CD14-positive monocyte (primary cell): ENCODE data around the gene TRHDE. TPM values are rescaled to one million over a fixed set of nuclear protein-coding genes. Genes with fewer than 3 reads are reported as not detected.

ENCODE experiments used
- DNase-seq, 3 donors: peaks; one replicate each; pipeline ENCODE4 v3.0.0-alpha.2; 2011 to 2022
- H2AFZ ChIP-seq: 2 replicates; pipeline ENCODE4 v1.6.0; 2012; ENCODE audit warnings: mild to moderate bottlenecking, low read depth, low read length, inconsistent platforms; ENCODE audit not compliant: insufficient read depth, poor library complexity, severe bottlenecking
- H3K27ac ChIP-seq, 2 donors: 1 replicate in 1 of 2; 2 replicates in 1 of 2; pipeline ENCODE4 v1.5.1; 2012 to 2013; ENCODE audit warnings: low read length in 2 of 2, control low read depth in 1 of 2, inconsistent platforms in 1 of 2, low read depth in 1 of 2, mild to moderate bottlenecking in 1 of 2
- H3K27me3 ChIP-seq, 2 donors: one replicate each; pipeline versions ENCODE4 v1.6.0 to v1.6.1; 2011 to 2013; ENCODE audit warnings: low read length in 2 of 2; ENCODE audit not compliant: control insufficient read depth in 2 of 2, insufficient read depth in 2 of 2
- H3K36me3 ChIP-seq, 2 donors: replicated peaks in 1 of 2; 1 replicate in 1 of 2; 2 replicates in 1 of 2; pipeline versions ENCODE4 v1.5.1 to v1.6.1; 2012 to 2013; ENCODE audit warnings: low read length in 2 of 2, control low read depth in 1 of 2, inconsistent platforms in 1 of 2, mild to moderate bottlenecking in 1 of 2; ENCODE audit not compliant: insufficient read depth in 2 of 2, control insufficient read depth in 1 of 2
- H3K4me1 ChIP-seq, 2 donors: 1 replicate in 1 of 2; 2 replicates in 1 of 2; pipeline versions ENCODE4 v1.5.1 to v1.6.1; 2012 to 2013; ENCODE audit warnings: low read length in 2 of 2, control low read depth in 1 of 2, inconsistent platforms in 1 of 2, mild to moderate bottlenecking in 1 of 2, moderate library complexity in 1 of 2; ENCODE audit not compliant: insufficient read depth in 2 of 2, control insufficient read depth in 1 of 2
- H3K4me2 ChIP-seq: replicated peaks from 2 replicates; pipeline ENCODE3; 2012; ENCODE audit warnings: low read length, moderate library complexity, mild to moderate bottlenecking; ENCODE audit not compliant: poor library complexity, severe bottlenecking; ENCODE audit errors: extremely low read depth
- H3K4me3 ChIP-seq, 3 experiments: fragments of 200-600 bp in 1 of 3; sonication (generic) in 1 of 3; replicated peaks in 1 of 3; 1 replicate in 2 of 3; 2 replicates in 1 of 3; pipeline ENCODE4 v1.5.1; 2011 to 2013; ENCODE audit warnings: low read length in 3 of 3, mild to moderate bottlenecking in 3 of 3, control low read depth in 2 of 3, low read depth in 2 of 3, inconsistent platforms in 1 of 3, moderate library complexity in 1 of 3
- H3K79me2 ChIP-seq: 2 replicates; pipeline ENCODE4 v1.6.0; 2012; ENCODE audit warnings: mild to moderate bottlenecking, control low read depth, inconsistent platforms, low read length, moderate library complexity; ENCODE audit not compliant: insufficient read depth
- H3K9ac ChIP-seq: 2 replicates; pipeline ENCODE4 v1.6.0; 2017; ENCODE audit warnings: low read length, mild to moderate bottlenecking; ENCODE audit not compliant: insufficient read depth, poor library complexity, severe bottlenecking
- H3K9me3 ChIP-seq, 2 donors: replicated peaks in 1 of 2; 1 replicate in 1 of 2; 2 replicates in 1 of 2; pipeline versions ENCODE4 v1.5.1 to v1.6.1; 2012 to 2013; ENCODE audit warnings: low read length in 2 of 2, control low read depth in 1 of 2; ENCODE audit not compliant: control insufficient read depth in 1 of 2, insufficient read depth in 1 of 2
- H4K20me1 ChIP-seq: 2 replicates; pipeline ENCODE4 v1.6.0; 2012; ENCODE audit warnings: mild to moderate bottlenecking, low read length, control low read depth, moderate library complexity; ENCODE audit not compliant: insufficient read depth
- H3K27ac Mint-ChIP-seq, 7 donors: one replicate each; pipeline ENCODE4 v1.8.0; 2020; ENCODE audit warnings: mild to moderate bottlenecking in 7 of 7, mixed read lengths in 7 of 7, moderate library complexity in 6 of 7, inconsistent platforms in 2 of 7
- H3K27me3 Mint-ChIP-seq, 3 donors: one replicate each; pipeline ENCODE4 v1.8.0; 2021 to 2022; ENCODE audit warnings: low read depth in 3 of 3, mild to moderate bottlenecking in 3 of 3, mixed read lengths in 3 of 3, moderate library complexity in 3 of 3, inconsistent platforms in 1 of 3
- H3K36me3 Mint-ChIP-seq, 2 donors: one replicate each; pipeline ENCODE4 v1.8.0; 2020; ENCODE audit warnings: mixed read lengths in 2 of 2, inconsistent platforms in 1 of 2, mild to moderate bottlenecking in 1 of 2
- H3K4me1 Mint-ChIP-seq: one replicate; pipeline ENCODE4 v1.8.0; 2020; ENCODE audit warnings: mild to moderate bottlenecking, mixed read lengths
- H3K4me3 Mint-ChIP-seq, 2 donors: one replicate each; pipeline ENCODE4 v1.8.0; 2020; ENCODE audit warnings: mild to moderate bottlenecking in 2 of 2, mixed read lengths in 2 of 2, moderate library complexity in 1 of 2
- H3K9me3 Mint-ChIP-seq, 7 donors: one replicate each; pipeline ENCODE4 v1.8.0; 2020 to 2022; ENCODE audit warnings: mixed read lengths in 7 of 7, mild to moderate bottlenecking in 6 of 7, moderate library complexity in 6 of 7, inconsistent platforms in 2 of 7
- WGBS: methylation state at CpG from one replicate; pipeline ENCODE4 v1.1.5; 2013; ENCODE audit warnings: missing lambda C conversion rate; ENCODE audit not compliant: insufficient coverage; 5-methylcytosine and 5-hydroxymethylcytosine counted together
- intact Hi-C, 2 donors: fragments of 100-400 bp; cut with micrococcal nuclease; formaldehyde crosslinking; loops; one replicate each; pipeline versions ENCODE4 v1.15.0 to v1.15.1; 2023
- polyA minus RNA-seq: library from RNA; depleted of rRNA, polyadenylated mRNA; stranded (reverse); fragments of >200 nt; gene quantifications from 2 replicates; pipeline ENCODE4 v1.2.3, GENCODE V29; 2012
- polyA plus RNA-seq, 3 donors: library from polyadenylated mRNA; depleted of rRNA in 1 of 3; unstranded in 2 of 3; stranded (reverse) in 1 of 3; fragments of 300-500 nt in 2 of 3; fragments of >200 nt in 1 of 3; fragmentation: Illumina TruSeq in 2 of 3; gene quantifications; 1 replicate in 2 of 3; 2 replicates in 1 of 3; pipeline ENCODE4 v1.2.3, GENCODE V29; 2012 to 2021
- total RNA-seq, 12 experiments: library from RNA in 1 of 12; stranded (reverse) in 1 of 12; fragments of 120-200 nt in 1 of 12; gene quantifications; one replicate each; pipeline ENCODE4 v1.2.4 and lab custom pipeline; 2013 to 2026; ENCODE audit warnings: mixed read lengths in 6 of 12, inconsistent platforms in 1 of 12
- TF ChIP-seq, protein P1 (sequence below): fragments of 200-600 bp; IDR thresholded peaks from one replicate; pipeline ENCODE4 v1.8.0; 2022; ENCODE audit warnings: antibody characterized with exemption, mild to moderate bottlenecking

TRHDE gene, protein sequence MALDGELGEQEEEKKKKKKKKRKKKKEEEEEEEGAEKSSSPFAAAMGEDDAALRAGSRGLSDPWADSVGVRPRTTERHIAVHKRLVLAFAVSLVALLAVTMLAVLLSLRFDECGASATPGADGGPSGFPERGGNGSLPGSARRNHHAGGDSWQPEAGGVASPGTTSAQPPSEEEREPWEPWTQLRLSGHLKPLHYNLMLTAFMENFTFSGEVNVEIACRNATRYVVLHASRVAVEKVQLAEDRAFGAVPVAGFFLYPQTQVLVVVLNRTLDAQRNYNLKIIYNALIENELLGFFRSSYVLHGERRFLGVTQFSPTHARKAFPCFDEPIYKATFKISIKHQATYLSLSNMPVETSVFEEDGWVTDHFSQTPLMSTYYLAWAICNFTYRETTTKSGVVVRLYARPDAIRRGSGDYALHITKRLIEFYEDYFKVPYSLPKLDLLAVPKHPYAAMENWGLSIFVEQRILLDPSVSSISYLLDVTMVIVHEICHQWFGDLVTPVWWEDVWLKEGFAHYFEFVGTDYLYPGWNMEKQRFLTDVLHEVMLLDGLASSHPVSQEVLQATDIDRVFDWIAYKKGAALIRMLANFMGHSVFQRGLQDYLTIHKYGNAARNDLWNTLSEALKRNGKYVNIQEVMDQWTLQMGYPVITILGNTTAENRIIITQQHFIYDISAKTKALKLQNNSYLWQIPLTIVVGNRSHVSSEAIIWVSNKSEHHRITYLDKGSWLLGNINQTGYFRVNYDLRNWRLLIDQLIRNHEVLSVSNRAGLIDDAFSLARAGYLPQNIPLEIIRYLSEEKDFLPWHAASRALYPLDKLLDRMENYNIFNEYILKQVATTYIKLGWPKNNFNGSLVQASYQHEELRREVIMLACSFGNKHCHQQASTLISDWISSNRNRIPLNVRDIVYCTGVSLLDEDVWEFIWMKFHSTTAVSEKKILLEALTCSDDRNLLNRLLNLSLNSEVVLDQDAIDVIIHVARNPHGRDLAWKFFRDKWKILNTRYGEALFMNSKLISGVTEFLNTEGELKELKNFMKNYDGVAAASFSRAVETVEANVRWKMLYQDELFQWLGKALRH
- 0.06 TPM for total RNA-seq (2013)
- polyA plus RNA-seq (not detected), polyA minus RNA-seq (under 0.01 TPM in 1 of 2 replicates, not detected in the other), total RNA-seq (lab: John Stamatoyannopoulos, UW) (0 to 3.5 (median 0.13) reads per million in 11 experiments)

DNA sequence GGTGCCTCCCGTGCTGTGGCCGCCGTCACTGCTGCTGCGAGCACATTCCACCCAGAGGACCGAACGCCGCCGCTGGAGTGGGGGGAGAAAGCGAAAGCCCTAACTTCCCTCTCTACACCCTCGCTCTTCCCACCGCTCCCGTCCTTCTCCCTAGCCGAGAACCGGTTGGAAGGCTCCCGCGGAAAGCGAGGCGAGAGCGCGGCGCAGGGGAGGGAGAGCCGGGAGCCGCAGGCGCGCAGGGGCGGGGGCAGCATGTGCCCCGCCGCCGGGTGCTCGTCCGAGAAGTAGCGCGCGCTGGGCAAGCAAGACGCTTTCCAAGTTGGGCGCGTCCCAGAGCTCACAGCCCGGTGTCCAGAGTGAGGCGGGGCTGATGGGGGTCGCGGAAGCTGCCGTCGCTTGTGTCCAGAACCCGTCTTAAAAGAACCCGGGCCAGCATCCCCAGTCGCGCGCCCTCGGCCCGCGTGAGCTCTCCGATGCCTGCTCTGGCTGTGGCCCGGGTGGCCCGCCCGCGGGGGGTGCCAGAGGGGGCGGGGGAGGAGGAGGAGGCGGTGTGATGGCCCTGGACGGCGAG lies at the start of gene TRHDE:
TSS of gene TRHDE (plus strand) at position 280 of the 571 bp plus-strand sequence. CDS start at position 554, 274 bp downstream.
- H3K36me3 Mint-ChIP-seq: peaks cover 6 to 7% of the 10 kb centered on the region in 2 donors
- WGBS: under 1% methylated on average over 53 of the region's 60 CpGs
- Histone ChIP-seq H3K79me2 (no peaks in the 10 kb centered on the region), H3K4me3 (peak within 1 kb of the TSS; percentile 23 to 78 (median 38)), H4K20me1 (no peaks in the 10 kb centered on the region), H3K27ac (no peak within 1 kb of the TSS), H2AFZ (peak within 1 kb of the TSS; percentile 71), H3K4me2 (peak within 1 kb of the TSS; percentile 83), H3K36me3 (no peaks in the 10 kb centered on the region), H3K4me1 (peaks cover 43 to 52% of the 10 kb centered on the region in 2 donors), H3K9ac (peak within 1 kb of the TSS; percentile 25), H3K9me3 (peaks cover 5 to 29% of the 10 kb centered on the region in 2 donors), H3K27me3 (peaks cover 46 to 75% of the 10 kb centered on the region in 2 donors)
- H3K4me1 Mint-ChIP-seq: peaks cover 45% of the 10 kb centered on the region
- H3K27ac Mint-ChIP-seq: peak within 1 kb of the TSS in 1 of 7 donors; percentile 68
- H3K4me3 Mint-ChIP-seq: peak within 1 kb of the TSS; percentile 86 to 99
- peak in 2 of 3 donors; percentile 1 to 17 for DNase-seq
- TF ChIP-seq, protein P1, sequence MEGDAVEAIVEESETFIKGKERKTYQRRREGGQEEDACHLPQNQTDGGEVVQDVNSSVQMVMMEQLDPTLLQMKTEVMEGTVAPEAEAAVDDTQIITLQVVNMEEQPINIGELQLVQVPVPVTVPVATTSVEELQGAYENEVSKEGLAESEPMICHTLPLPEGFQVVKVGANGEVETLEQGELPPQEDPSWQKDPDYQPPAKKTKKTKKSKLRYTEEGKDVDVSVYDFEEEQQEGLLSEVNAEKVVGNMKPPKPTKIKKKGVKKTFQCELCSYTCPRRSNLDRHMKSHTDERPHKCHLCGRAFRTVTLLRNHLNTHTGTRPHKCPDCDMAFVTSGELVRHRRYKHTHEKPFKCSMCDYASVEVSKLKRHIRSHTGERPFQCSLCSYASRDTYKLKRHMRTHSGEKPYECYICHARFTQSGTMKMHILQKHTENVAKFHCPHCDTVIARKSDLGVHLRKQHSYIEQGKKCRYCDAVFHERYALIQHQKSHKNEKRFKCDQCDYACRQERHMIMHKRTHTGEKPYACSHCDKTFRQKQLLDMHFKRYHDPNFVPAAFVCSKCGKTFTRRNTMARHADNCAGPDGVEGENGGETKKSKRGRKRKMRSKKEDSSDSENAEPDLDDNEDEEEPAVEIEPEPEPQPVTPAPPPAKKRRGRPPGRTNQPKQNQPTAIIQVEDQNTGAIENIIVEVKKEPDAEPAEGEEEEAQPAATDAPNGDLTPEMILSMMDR: no peak
- intact Hi-C loops: no loop called here
- H3K9me3 Mint-ChIP-seq: peaks cover 0 to 19% (median 14%) of the 10 kb centered on the region in 7 donors
- peaks cover 47 to 66% (median 61%) of the 10 kb centered on the region in 3 donors for H3K27me3 Mint-ChIP-seq
